ENCODE data around the gene TBC1D22B.

GRCh38 chr6:37243131-37243815, 14.3 kb upstream of the TBC1D22B start:
- TF ChIP-seq CTCF (IDR thresholded peaks at IDR 0.05; ENCODE audit: low read depth, low read length): no peak
- TF ChIP-seq MAX (IDR thresholded peaks at IDR 0.05; ENCODE audit: low read depth, low read length): no peak
